GM19395 (cell line): ENCODE results near the gene CCL7.

ENCODE experiments used
- ATAC-seq: cut with Tn5 transposase; IDR thresholded peaks from one replicate; pipeline ENCODE4 v1.9.1; 2021; ENCODE audit warnings: mild to moderate bottlenecking, moderate library complexity; ENCODE audit not compliant: unreplicated experiment

CCL7 gene

GRCh38 chr17:34246446-34246845 is 23.6 kb upstream of the CCL7 start:
- no peak for ATAC-seq

- no peak for ATAC-seq
Measured at GRCh38 chr17:34246881-34247280, 23.1 kb upstream of the CCL7 start.

DNA sequence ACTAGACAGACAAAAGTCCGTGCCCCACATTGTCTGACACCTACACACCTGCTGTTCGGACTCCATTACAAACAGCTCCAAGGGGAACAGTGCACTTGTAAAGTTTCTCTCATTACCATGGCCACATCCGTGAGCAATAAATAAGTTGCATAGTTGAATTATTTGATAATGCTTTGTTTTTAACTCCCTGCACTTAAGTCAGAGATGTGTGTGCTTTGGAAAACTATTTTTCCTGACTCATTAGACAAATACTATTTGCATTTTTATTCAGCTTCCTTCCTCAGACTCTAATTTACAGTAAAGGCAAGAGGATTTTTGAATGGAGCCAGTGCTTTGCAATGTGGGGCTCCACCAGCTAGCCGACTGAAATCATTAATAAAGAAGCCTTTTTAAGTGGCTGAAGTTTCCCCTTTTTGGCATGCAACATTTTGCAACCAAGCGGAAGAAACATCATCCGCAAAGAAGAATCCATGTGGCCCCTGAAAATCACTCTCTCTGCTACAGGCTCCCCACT is 21.5 kb upstream of the CCL7 start:
- no peak for ATAC-seq

DNA sequence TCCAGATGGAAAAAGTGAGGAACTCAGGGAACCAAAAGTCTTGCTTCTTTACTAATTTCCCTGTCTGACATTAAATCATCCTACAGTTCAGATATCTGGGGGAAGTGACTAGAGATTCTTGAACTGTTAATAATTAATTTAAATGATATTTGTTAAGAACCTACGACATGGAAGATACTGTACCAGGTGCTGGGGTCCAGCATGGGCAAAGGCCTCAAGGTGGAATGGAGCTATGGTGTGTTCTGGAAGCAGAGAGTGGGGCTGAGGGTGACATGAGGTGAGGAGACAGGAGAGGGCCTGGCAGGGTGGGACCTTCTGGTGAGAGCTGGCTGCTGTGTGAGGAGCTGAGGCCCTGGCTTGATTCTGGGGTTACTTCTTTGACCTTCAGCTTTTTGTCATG is 21.0 kb upstream of the CCL7 start:
- ATAC-seq: no peak

DNA sequence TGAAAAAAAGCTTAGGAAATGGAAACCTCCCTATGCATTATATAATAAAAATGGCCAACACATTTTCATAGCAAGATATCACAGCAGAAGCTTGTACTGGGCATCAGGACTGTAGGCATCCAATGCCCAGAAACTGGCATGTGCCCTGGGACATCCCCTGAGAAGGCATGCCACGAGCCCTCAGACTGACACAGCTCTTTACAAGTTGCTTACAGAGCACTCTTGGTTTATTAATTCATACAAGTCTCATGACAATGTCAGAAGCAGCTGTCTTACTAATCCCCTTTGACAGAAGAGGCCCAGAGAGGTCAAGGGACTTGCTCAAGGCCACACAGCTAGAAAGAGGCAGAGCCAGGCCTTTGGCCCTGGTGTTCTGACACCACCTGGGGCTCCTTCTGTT is 20.5 kb upstream of the CCL7 start:
- ATAC-seq: no peak

DNA sequence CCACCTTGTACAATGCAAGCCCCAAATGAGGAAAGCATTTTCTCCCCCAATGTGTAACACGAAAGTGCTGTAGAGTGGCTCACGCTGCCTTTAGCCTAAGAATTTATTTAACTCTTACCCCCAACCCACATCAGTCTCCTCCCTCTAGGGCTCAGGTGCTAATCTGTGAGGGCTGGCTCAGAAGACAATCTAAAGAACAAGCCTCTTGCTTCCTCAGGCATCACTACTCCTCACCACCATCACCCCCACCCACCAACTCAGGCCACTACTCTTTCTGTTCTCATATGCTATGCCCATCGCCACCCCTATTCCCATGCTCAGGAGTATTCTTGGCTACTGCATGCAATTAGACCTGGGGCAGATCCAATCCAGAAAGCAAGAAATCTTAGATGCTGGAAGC is 18.8 kb upstream of the CCL7 start:
- ATAC-seq: no peak

DNA sequence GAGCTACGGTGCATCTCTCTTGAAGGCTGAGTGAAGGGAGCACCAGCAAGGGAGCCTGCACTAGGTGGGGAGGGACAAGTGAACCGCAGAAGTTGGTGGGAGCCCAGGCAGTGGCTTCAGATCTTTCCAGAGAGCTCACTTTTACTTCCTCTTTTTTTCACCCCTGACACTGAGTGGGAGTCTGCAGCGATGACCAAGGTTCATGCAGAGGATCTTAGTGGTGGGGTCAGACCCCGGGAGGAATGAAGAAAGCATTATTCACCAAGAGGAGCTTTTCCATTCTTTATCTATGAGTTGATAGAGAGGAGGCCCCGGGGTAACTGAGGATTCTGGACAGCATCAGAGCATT is 18.0 kb upstream of the CCL7 start:
- ATAC-seq: no peak

DNA sequence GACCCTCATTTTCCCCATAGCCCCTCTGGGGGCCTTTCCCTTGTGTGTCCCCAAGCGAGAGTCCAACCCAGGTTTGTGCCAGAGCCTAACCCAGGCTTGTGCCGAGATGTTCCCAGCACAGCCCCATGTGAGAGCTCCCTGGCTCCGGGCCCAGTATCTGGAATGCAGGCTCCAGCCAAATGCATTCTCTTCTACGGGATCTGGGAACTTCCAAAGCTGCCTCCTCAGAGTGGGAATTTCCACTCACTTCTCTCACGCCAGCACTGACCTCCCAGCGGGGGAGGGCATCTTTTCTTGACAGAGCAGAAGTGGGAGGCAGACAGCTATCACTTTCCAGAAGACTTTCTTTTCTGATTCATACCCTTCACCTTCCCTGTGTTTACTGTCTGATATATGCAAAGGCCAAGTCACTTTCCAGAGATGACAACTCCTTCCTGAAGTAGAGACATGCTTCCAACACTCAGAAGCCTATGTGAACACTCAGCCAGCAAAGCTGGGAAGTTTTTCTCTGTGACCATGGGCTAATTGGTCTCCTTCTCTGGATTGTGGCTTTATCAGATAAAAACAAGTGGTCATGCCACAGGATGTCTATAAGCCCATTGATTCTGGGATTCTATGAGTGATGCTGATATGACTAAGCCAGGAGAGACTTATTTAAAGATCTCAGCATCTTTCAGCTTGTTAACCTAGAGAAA is 17.4 kb upstream of the CCL7 start:
- ATAC-seq: no peak

GRCh38 chr17:34253139-34253525 is 16.9 kb upstream of the CCL7 start:
- ATAC-seq: no peak

- no peak for ATAC-seq
Measured at GRCh38 chr17:34254146-34254545, 15.9 kb upstream of the CCL7 start.

GRCh38 chr17:34254651-34255380 is 15.2 kb upstream of the CCL7 start, which contains the start of gene CCL2:
Gene CCL2 (plus strand): TSS chr17:34255285. CDS start chr17:34255350, 65 bp downstream.
- no peak for ATAC-seq

DNA sequence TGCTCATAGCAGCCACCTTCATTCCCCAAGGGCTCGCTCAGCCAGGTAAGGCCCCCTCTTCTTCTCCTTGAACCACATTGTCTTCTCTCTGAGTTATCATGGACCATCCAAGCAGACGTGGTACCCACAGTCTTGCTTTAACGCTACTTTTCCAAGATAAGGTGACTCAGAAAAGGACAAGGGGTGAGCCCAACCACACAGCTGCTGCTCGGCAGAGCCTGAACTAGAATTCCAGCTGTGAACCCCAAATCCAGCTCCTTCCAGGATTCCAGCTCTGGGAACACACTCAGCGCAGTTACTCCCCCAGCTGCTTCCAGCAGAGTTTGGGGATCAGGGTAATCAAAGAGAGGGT is 14.7 kb upstream of the CCL7 start:
- ATAC-seq: no peak

- ATAC-seq: no peak
Measured at GRCh38 chr17:34255841-34256240, 14.2 kb upstream of the CCL7 start.

DNA sequence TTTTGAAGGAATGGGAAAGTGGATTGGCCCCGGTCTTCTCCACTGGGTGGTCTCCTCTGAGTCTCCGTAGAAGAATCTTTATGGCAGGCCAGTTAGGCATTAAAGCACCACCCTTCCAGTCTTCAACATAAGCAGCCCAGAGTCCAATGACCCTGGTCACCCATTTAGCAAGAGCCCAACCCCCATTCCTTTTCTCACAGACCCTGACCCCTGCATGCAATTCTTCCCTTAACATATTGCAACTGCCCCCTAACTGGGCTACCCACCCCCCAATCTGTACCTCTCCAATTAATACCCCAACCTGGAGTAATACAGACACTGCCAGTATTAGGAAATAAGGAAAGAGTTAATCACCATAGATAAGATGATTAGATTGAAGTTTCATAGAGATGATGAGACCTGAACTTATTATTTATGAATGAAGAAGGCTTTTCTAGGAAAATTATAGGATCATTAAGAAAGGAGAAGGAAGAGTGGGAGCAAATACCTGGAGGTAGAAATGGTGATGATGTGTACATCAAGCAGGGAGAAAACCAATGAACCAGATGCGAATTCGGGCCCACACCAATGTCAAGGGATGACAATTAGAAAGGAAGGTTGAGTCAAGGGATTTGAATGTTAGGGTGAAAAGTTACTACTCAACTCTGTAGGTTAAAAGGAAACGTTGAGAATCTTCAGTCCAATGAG is 12.6 kb upstream of the CCL7 start:
- no peak for ATAC-seq

DNA sequence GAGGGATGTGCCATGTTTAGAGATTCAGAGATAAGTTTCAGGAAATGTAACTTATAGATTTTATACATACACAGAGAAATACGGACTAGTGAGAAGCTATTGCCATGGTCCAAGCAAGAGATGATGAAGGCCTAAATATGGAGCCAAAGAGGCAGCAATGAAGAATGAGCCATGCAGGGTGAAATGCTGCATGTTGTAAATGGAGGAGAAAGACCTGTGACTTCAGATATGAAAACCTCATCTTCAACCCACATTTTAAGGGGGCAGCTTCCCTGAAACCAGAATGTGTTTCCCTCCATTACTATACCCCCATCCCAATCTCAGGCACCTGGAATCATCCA is 12.1 kb upstream of the CCL7 start:
- ATAC-seq: no peak

DNA sequence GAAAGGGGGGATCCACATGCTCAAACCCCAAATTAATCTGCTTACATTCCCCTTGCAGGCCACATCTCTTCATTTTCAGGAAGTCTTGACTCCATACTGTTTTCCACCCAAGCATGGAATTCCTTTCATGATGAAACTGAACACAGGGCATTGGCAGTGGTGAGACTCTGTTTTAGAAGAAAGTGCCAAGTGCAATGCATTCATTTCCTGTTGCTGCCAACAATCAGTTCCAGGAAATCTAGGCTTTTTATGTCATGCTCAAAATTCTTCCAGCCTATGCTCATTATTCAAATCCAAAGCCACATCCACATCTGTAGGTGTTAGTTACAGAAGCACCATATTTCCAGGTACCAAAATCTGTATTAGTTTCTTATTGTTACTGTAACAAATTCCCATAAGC is 10.9 kb upstream of the CCL7 start:
- no peak for ATAC-seq

DNA sequence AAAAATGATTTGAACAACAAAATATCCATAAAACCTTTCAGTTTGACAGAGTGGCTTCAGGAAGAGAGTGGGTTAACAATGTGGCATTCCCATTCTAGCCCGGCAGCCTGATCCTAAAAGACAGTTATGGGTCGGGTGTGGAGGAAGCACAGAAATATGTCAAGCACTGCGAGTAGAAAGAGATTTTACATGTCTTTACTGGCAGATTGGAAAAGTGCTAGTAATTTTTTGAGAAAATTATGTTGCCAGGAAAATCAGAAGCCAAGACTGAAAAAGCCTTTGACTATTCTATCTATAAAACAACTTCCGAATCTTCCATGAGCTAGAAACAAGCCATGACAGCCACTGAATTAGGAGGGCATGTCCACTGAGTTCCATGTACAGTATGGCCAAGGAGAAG is 9.2 kb upstream of the CCL7 start:
- no peak for ATAC-seq

GRCh38 chr17:34261568-34262337 is 8.3 kb upstream of the CCL7 start:
- ATAC-seq: no peak

- ATAC-seq: no peak
Measured at GRCh38 chr17:34265711-34266110, 4.3 kb upstream of the CCL7 start.

DNA sequence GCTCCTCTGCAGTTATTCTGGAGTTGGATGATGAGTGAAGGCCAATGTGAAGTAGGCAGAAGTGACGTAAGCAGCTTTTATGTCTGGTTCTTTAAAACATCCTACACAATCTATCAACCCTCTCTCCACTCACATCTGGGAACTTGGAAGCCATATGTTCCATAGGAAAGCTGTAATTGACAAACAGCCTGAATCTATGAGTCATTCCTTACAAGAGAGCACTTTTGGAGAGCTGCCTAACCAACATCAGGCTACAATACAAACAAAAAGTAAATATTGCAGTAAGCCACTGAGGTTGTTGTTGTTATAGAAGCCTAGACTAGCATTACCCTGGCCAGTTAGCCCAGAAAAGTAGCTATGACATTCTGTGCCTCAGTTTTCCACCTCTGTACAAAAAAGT is 5.9 kb downstream of the CCL7 start:
- no peak for ATAC-seq

GRCh38 chr17:34276826-34277225 is 6.8 kb downstream of the CCL7 start:
- no peak for ATAC-seq
